ENCODE results near the gene TCP11. TPM values are rescaled to one million over a fixed set of nuclear protein-coding genes. Genes with fewer than 3 reads are reported as not detected.
A peak's percentile ranks its signal among the peaks of the same experiment; 100 is the strongest.

The TCP11 gene
- total RNA-seq, 1 donor from 2014 or later: not detected

DNA sequence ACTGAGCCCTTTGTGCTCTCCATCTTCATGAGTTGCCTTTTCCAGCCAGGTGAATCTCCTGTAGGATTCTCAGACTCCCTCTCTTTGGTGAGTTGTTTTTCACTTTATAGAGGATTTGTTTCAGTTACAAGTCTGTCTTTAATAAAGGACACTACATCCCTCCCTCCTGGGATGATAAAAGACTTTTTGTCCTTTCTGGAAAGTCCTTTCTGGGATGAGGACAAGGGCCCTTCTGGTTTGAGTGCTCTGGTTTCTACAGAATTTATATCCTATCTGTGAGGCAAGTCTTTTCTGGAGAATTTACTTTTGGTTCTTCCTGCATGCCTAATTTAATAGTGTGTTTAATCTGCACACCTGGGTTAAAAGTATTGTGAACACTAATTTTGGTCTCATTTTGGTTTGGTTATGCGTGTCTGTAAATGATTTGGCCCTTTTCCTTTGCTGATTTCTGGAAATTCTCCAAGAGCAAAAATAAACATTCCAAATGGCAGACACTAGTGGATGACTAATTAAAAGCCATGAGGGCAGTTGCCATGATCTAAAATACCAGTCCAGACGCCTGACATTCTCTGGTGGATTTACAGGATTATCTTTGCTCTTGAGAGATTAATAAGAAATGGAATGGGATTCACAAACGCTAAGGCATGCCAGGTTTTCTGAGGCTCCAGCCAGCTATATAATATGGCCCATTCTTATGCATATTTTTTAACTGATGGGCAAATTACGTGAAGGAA lies 44.8 kb downstream of the TCP11 start:
- Histone ChIP-seq H3K27ac (peak overlapping the region; percentile 31), H3K4me1 (peaks cover 42% of the 10 kb centered on the region), H3K4me3 (no peak overlapping the region), H3K27me3 (no peaks in the 10 kb centered on the region), H3K36me3 (no peaks in the 10 kb centered on the region), H3K9me3 (no peaks in the 10 kb centered on the region)
- no peak for TF ChIP-seq POLR2A (IDR thresholded peaks at IDR 0.05)
- no peak for TF ChIP-seq POLR2AphosphoS5 (IDR thresholded peaks at IDR 0.05; ENCODE audit: insufficient read depth in 1 of 2, low read depth in 1 of 2)
- no peak for TF ChIP-seq CTCF (IDR thresholded peaks at IDR 0.05)
- no peak for DNase-seq (ENCODE audit: extremely low spot score in 2 of 2)
- intact Hi-C loops (cut with DNase I): no loop called here

DNA sequence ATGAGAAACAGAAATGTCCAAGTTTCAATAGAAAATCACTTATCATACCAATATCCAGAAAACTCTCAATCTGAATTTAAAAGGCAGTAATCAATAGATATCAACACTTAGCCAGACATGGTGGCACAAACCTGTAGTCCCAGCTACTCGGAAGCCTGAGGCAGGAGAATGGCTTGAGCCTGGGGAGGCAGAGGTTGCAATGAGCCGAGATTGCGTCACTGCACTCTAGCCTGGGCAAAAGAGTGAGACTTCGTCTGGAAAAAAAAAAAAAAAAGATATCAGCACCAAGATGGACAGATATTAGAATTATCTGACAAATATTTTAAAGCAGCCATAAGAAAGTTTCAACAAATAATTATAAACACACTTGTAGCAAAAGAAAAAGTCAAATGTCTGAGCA lies 47.0 kb downstream of the TCP11 start:
- TF ChIP-seq POLR2AphosphoS5 (IDR thresholded peaks at IDR 0.05; ENCODE audit: insufficient read depth in 1 of 2, low read depth in 1 of 2) (no peak), CTCF (IDR thresholded peaks at IDR 0.05) (no peak), POLR2A (IDR thresholded peaks at IDR 0.05) (no peak)
- DNase-seq (ENCODE audit: extremely low spot score in 2 of 2): no peak
- peaks cover 44% of the 10 kb centered on the region for H3K4me1 ChIP-seq
- intact Hi-C loops (cut with DNase I): no loop called here
- H3K4me3 ChIP-seq: no peak overlapping the region
- no peaks in the 10 kb centered on the region for H3K9me3 ChIP-seq
- no peaks in the 10 kb centered on the region for H3K36me3 ChIP-seq
- H3K27me3 ChIP-seq: no peaks in the 10 kb centered on the region
- H3K27ac ChIP-seq: peak overlapping the region; percentile 64

DNA sequence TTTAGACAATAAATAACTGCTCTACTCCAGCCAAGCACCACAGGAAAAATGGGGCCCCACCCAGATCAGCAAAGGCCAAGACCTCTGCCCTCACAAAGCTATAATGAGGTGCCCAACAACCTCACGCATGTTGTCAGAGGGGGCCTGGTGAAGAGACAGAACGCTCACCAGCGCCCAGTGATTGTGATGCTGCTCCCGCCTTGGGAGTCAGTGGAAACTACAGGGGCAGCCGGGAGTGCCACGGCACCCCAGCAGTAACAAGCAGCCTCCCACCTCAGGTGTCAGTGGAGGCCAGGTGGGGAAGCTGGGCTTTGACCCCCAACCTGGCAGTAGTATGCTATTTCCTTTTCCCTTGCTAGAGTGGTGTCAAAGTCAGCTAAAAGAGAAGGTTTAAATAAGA lies 47.4 kb downstream of the TCP11 start:
- Histone ChIP-seq H3K9me3 (no peaks in the 10 kb centered on the region), H3K4me1 (peaks cover 44% of the 10 kb centered on the region), H3K27ac (peak overlapping the region; percentile 64), H3K4me3 (no peak overlapping the region), H3K27me3 (no peaks in the 10 kb centered on the region), H3K36me3 (no peaks in the 10 kb centered on the region)
- no peak for DNase-seq (ENCODE audit: extremely low spot score in 2 of 2)
- TF ChIP-seq POLR2A (IDR thresholded peaks at IDR 0.05): no peak
- TF ChIP-seq CTCF (IDR thresholded peaks at IDR 0.05): no peak
- no peak for TF ChIP-seq POLR2AphosphoS5 (IDR thresholded peaks at IDR 0.05; ENCODE audit: insufficient read depth in 1 of 2, low read depth in 1 of 2)
- intact Hi-C loops (cut with DNase I): no loop called here

DNA sequence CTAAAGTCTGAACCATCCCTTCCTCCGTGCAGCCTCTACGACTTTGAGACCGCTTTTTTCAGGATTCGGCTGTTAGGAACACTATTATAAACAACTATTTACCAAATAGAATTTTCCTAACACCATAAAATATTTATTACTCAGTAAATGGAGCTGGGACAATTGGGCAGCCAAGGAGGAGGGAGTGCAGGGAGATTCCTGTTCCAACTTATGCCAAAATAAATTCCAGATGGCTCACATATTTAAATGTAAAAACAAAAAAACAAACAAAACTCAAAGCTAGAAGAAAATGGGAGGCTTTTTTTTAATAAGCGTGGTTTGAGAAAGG lies 48.1 kb downstream of the TCP11 start:
- no peak for DNase-seq (ENCODE audit: extremely low spot score in 2 of 2)
- Histone ChIP-seq H3K4me1 (peaks cover 44% of the 10 kb centered on the region), H3K9me3 (no peaks in the 10 kb centered on the region), H3K4me3 (no peak overlapping the region), H3K27ac (peak overlapping the region; percentile 64), H3K27me3 (no peaks in the 10 kb centered on the region), H3K36me3 (peaks cover 0 to 6% of the 10 kb centered on the region in 2 donors)
- intact Hi-C loops (cut with DNase I): no loop called here
- no peak for TF ChIP-seq POLR2A (IDR thresholded peaks at IDR 0.05)
- TF ChIP-seq POLR2AphosphoS5 (IDR thresholded peaks at IDR 0.05; ENCODE audit: insufficient read depth in 1 of 2, low read depth in 1 of 2): no peak
- no peak for TF ChIP-seq CTCF (IDR thresholded peaks at IDR 0.05)

- TF ChIP-seq POLR2A (IDR thresholded peaks at IDR 0.05) (no peak), POLR2AphosphoS5 (IDR thresholded peaks at IDR 0.05; ENCODE audit: insufficient read depth in 1 of 2, low read depth in 1 of 2) (peak in 1 of 2 donors; percentile 26)
- intact Hi-C loops (cut with DNase I): no loop called here
- Histone ChIP-seq H3K27me3 (no peaks in the 10 kb centered on the region), H3K4me3 (no peak overlapping the region), H3K36me3 (peaks cover 0 to 11% of the 10 kb centered on the region in 2 donors), H3K27ac (peak overlapping the region; percentile 60), H3K4me1 (peaks cover 44% of the 10 kb centered on the region), H3K9me3 (no peaks in the 10 kb centered on the region)
- no peak for DNase-seq (ENCODE audit: extremely low spot score in 2 of 2)
Measured at GRCh38 chr6:35092362-35093117, 48.6 kb downstream of the TCP11 start.

All from vagina (tissue), 2 donors.